Pons (tissue), 1 donor: ENCODE measurements around the gene TMEM40.
A peak's percentile ranks its signal among the peaks of the same experiment; 100 is the strongest.
"Not testable (repeated sequence)": the region's sequence is repeated elsewhere in the genome, so short reads cannot be mapped to it uniquely, and the experiment has no call there.

Experiments used
- DNase-seq: peaks from one replicate; pipeline ENCODE4 v3.0.0-alpha.2; 2016; ENCODE audit warnings: low spot score

The TMEM40 gene

DNA sequence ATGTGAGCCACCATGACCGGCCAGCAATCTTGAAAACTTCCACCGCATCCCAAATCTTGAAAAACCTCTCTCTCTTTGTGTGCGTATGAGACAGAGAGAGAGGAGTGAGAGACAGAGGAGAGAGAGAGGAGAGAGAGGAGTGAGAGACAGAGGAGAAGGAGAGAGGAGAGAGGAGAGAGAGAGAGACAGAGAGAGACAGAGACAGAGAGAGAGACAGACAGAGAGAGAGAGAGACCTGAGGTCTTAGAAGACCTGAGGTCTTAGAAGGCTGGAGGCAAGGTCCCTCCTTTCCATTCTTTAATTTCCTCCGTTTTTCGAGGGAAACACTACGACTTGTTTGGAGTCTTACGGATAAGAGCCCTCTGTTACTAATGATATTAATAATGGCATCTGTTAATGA lies 39.5 kb downstream of the TMEM40 start:
- no peak for DNase-seq

GRCh38 chr3:12716605-12717151 lies 42.4 kb downstream of the TMEM40 start:
- no peak for DNase-seq

DNA sequence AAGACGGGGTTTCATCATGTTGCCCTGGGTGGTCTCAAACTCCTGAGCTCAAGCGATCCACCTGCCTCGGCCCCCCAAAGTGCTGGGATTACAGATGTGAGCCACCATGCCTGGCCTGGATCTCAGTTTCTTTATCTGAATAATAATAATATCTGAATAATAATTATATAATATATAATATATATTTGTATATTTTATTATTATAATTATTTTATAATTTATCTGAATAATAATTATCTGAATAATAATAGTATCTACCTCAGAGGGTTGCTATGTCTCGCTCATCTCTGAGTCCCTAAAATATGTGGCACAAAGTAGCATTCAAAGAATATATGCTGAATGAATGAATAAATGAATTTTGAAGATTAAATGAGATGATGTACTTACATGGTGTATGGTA lies 44.8 kb downstream of the TMEM40 start:
- no peak for DNase-seq

DNA sequence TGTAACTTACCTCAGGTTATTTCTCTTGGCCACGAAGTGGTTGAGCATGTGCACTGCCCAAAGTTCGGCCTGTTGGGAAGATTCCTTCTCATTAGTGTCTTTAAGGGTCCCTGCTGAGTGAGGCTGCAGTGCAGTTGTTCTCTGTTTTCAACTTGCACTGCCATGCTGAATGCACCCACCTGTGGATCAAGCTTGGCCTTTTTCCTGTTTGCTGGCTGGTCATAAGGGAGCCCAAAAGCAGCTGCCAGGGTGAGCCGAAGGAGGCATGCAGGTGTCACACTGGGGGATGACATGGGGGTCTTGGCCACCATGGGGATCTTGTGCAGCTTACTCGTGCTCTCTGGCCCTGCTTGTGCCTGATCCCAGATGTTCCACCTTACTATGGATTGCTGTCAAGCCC lies 49.0 kb downstream of the TMEM40 start:
- no peak for DNase-seq

GRCh38 chr3:12709334-12709733 lies 49.7 kb downstream of the TMEM40 start:
- no peak for DNase-seq

DNA sequence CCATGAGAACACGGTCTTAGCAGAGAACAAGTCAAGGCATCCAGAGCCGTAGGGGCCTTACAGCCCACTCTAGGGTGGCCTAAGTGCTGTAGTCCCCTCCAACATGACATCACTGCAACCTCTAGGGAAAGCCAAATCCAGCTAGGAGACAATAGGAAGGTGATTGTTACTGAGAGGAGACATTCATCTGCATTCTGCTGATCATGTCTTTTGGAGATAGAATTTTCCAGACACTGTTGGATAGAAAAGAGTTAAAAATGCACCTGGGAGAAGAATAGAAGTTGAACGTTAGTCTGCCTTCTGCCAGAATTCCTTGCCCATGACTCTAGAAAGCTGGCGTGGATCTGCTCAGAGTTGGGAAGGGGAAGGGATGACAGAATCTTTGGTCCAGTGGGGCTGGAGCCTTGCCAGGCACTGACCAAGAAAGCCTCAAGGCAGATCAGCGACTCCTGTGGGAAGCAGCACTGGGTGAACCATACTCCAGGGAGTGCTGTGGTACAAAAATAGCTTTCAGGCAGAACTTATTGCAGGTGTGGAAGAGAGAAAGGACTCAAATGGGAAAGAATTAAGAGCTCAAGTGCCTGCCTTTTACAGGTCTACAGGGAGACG lies 50.4 kb downstream of the TMEM40 start:
- DNase-seq, result no peak

- no peak for DNase-seq
Observed at GRCh38 chr3:12707449-12707848, 51.6 kb downstream of the TMEM40 start.

DNA sequence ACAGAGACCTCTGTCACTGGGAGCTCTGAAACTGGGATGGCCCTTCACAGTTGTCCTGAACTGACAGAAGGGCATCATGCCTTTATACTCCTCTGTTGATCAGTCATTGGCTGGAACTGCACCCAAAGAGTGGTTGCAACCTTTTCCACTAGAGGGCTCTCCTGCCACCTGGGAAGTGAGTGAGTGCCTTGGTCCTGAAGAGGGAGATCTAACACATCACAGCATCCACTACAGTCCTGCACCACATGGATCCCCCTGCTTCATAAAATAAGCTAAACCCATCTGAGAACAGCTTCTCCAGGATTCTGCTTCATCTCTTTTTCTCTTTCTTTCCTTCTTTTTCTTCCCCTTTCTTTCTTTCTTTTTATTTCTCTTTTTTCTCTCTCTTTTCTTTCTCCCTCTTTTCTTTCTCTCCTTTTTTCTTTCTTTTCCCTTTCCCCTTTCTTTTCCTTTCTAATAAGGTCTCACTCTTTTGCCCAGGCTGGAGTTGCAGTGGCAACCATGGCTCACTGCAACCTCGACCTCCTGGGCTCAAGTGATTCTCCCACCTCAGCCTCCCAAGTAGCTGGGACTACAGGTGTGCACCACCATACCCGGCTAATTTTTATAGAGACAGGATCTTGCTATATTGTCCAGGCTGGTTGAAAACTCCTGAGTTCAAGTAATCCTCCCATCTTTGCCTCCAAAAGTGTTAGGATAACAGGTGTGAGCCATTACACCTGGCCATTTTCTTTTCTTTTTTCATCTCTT lies 52.4 kb downstream of the TMEM40 start:
- DNase-seq, result peak; percentile 41

DNA sequence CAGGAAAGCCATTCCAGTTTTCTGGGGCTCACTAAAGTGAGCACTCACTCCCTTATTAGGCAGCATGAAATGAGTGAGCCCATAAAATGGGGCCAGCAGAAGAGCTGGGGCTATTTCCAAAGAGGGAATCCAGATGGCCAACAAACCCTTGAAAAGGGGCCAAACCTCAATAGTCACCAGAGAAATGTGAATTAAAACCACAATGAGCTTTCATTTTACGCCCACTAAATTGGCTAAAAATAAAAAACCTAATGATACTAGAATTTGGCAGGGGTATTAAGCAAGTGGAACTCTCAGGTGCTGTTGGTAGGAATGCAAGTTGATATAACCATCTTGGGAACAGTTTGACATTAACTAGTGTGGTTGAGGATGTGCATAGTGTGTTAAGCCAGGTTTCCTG lies 53.1 kb downstream of the TMEM40 start:
- DNase-seq, result no peak

- no peak for DNase-seq
Observed at GRCh38 chr3:12705374-12705926, 53.6 kb downstream of the TMEM40 start.

DNA sequence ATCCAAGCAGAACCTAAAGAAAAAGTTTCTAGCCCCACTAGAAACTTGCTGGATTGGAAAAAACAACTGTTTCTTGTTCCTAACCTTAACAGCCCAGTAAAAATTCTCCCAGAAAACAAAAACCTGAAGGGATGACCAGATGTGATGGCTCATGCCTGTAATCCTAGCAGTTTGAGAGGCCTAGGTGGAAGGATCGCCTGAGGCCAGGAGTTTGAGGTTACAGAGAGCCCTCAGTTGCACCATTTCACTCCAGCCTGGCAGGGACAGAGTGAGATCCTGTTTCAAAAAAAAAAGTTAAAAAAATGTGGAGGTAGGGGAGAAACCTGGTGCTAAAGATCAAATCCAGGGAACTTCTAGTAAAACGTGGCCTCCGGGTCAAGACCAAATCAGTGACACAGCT lies 56.6 kb downstream of the TMEM40 start:
- DNase-seq, result no peak

GRCh38 chr3:12701601-12702000 lies 57.5 kb downstream of the TMEM40 start:
- DNase-seq, result not testable (repeated sequence)

- DNase-seq, result no peak
Observed at GRCh38 chr3:12700800-12701199, 58.3 kb downstream of the TMEM40 start.

GRCh38 chr3:12695916-12696315 lies 63.1 kb downstream of the TMEM40 start:
- DNase-seq, result no peak

- DNase-seq, result no peak
Observed at GRCh38 chr3:12695112-12695511, 63.9 kb downstream of the TMEM40 start.

- no peak for DNase-seq
Observed at GRCh38 chr3:12692444-12692843, 66.6 kb downstream of the TMEM40 start.

DNA sequence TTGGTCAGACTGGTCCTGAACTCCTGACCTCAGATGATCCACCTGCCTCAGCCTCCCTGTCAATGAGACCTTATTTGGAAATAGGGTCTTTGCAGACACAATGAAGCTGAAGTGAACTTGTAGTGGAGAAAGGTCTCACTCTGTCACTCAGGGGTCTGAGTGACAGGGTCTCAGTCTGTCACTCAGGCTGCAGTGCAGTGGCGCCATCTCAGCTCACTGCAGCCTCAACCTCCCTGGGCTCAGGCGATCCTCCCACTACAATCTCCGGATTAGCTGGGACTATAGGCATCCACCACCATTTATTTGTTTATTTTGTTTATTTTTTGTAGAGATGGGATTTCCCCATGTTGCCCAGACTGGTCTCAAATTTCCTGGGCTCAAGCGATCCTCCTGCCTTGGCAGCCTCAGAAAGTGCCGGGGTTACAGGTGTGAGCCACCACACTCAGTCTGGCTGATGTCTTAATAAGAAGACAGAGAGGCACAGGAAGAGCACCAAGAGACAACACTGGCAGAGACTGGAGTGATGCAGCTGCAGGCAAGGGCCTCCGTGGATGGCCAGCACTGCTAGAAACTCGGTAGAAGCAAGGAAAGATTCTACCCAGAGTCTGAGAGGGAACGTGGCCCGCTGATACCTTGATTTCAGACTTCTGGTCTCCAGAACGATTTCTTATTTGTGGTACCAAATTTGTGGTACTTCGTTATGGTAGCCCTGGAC lies 68.9 kb downstream of the TMEM40 start:
- no peak for DNase-seq

GRCh38 chr3:12687948-12688347 lies 71.1 kb downstream of the TMEM40 start:
- no peak for DNase-seq

DNA sequence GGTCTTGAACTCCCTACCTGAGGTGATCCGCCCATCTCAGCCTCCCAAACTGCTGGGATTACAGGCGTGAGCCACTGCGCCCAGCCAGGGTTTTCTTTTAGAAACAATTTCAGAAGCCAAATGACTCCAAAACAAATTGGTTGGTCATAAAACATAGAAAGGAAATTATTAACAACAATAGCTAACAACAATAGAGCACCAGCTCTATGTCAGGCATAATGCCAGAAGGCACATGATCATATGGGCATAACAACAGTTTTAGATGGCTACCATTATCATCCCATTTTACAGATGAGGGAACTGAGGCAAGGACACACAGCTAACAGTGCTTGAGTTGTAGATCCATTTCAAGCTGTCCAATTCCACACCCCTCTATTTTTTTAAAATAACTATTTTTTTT lies 73.0 kb downstream of the TMEM40 start:
- DNase-seq, result no peak
